ENCODE results near the gene KRT86. TPM values are rescaled to one million over a fixed set of nuclear protein-coding genes. Genes with fewer than 3 reads are reported as not detected.

KRT86 gene
- total RNA-seq, 8 experiments from 2014 or later: 0.14 to 0.59 (median 0.33) TPM; not detected in 4

DNA sequence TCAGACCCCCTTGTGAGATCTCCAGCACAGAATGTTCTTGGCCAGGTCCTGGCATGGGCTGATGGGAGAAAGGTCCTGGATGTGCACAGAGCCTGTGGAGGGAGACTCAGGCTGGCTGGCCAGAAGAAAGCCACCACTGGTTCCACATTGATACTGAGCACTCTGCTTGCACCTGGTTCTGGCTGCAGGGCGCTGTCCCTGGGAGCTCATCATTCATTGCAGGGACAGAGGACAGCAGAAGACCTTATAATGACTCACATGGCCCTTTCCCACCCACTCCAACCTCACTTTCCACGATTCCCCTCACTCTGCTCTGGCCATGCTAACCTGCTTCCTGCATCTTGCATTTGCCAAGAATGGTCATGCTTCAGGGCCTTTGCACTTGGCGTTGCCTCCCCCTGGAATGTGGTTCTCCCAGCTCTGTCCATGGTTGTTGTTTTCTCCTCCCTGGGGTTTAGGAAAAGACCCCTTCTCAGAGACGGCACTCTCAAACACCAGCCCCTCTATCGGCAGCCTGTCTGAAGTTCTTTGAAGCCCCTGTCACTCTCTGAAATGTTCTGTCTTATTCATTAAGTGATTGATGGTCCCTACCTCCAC lies 31.1 kb upstream of the KRT86 start:
- no peak overlapping the region for H3K27ac ChIP-seq
- no peaks in the 10 kb centered on the region for H3K4me1 ChIP-seq (replicated peaks in 1 of 2)
- in situ Hi-C loops (cut with MboI; ENCODE audit: low pct_unique_long_range_greater_than_20kb in 2 of 9, low sequenced_read_pairs in 9 of 9, unreplicated experiment in 9 of 9): no loop called here
- WGBS, 10 experiments: 10 to 80% (median 44%) methylated on average over 1 to 5 of the region's 5 CpGs; no CpG with 5 or more reads in 4 of the 10 experiments
- no peak overlapping the region for H3K4me3 ChIP-seq
- peak in 3 of 8 experiments; percentile 19 to 46 (median 19) for ATAC-seq (replicated peaks in 6 of 8)

DNA sequence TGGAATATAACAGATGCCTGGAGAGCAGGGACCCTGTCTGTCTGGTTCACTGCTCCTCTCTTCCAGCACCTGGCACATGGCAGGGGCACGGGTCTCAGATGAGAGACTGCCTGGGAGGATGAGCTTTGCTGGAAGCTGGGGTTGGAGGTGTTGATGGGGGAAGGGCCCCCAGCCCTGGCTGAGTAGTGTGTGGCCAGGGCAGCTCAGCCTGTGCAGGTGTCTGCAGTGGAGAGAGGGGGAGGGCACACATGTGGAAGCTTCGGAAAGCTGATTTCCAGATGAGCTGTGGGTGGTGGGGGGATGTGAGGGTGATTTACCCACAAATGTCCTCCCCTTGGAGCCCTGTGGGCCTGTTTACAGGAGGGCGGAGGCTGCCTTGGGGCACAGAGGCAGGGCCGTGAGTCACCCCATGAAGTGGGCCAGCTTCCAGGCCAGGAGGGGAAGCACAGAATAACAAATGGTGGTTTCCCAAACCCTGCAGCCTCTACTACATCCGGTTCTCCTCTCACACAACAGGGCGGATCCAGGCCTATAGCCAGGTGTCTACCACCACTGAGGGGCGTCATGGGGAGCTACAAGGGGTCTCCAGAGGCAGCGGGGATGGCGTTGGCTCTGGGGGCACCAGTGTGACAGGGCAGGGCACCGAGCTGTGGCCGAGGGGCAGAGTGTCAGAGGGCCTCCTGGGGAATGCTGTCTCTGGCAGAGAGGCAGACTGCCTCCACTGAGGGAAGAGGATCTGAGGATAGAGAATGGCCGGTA lies 30.4 kb upstream of the KRT86 start:
- no peak overlapping the region for H3K4me3 ChIP-seq
- H3K4me1 ChIP-seq (replicated peaks in 1 of 2): no peaks in the 10 kb centered on the region
- WGBS, 10 experiments: 0% methylated on average over 1 of the region's 12 CpGs; no CpG with 5 or more reads in 9 of the 10 experiments
- ATAC-seq (replicated peaks in 6 of 8): peak; percentile 18 to 96 (median 38)
- in situ Hi-C loops (cut with MboI; ENCODE audit: low pct_unique_long_range_greater_than_20kb in 2 of 9, low sequenced_read_pairs in 9 of 9, unreplicated experiment in 9 of 9): no loop called here
- no peak overlapping the region for H3K27ac ChIP-seq

DNA sequence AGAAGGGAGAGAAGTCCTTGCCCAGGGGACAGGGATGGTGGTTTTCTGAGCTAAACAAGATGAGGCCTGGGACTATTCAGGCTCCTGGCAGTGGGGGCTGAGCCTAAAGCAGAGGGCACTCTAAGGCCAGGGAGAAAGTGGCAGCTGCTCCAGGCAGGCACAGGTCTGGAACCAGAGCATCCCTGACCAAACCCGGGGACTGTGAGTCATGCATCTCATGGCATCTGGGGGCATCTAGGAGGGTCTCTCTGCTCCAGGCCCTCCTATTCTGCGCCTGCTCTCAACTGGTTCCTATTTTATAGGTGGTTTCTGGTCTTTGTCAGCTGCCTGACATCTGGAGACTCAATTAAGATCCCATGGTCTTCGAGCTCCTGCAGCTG lies 29.8 kb upstream of the KRT86 start:
- no peak for ATAC-seq (replicated peaks in 6 of 8)
- WGBS, 10 experiments: no CpG with 5 or more reads among the region's 3 CpGs
- in situ Hi-C loops (cut with MboI; ENCODE audit: low pct_unique_long_range_greater_than_20kb in 2 of 9, low sequenced_read_pairs in 9 of 9, unreplicated experiment in 9 of 9): no loop called here
- Histone ChIP-seq H3K27ac (no peak overlapping the region), H3K4me3 (no peak overlapping the region), H3K4me1 (replicated peaks in 1 of 2) (no peaks in the 10 kb centered on the region)

DNA sequence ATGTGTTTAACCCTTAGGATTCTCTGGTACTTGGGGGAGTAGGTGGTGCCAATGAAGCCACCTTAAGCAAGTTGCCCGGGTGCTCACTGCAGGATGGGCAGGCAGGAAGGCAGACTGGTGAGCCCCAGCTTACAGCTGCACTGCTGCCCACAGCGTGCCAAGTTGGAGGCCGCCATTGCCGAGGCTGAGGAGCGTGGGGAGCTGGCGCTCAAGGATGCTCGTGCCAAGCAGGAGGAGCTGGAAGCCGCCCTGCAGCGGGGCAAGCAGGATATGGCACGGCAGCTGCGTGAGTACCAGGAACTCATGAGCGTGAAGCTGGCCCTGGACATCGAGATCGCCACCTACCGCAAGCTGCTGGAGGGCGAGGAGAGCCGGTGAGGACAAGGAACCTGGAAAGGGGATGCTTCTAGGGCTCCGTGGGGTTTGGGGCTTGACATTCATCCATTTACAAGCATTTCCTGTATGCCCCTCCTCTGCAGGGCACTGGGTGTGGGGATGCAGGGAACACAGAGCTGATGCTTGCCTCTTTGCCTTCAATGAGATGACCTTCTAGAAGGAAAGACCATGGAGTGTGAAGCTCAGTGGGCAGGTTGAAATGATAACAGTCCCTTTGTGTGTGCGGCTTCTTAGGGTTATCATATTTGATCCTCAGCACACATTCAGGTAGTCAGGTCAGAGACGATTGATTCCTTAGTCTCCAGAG lies 29.0 kb upstream of the KRT86 start:
- H3K27ac ChIP-seq: no peak overlapping the region
- in situ Hi-C loops (cut with MboI; ENCODE audit: low pct_unique_long_range_greater_than_20kb in 2 of 9, low sequenced_read_pairs in 9 of 9, unreplicated experiment in 9 of 9): no loop called here
- no peak for ATAC-seq (replicated peaks in 6 of 8)
- no peaks in the 10 kb centered on the region for H3K4me1 ChIP-seq (replicated peaks in 1 of 2)
- no peak overlapping the region for H3K4me3 ChIP-seq
- WGBS, 10 experiments: 80 to 100% (median 90%) methylated on average over 1 to 8 of the region's 20 CpGs; no CpG with 5 or more reads in 3 of the 10 experiments

DNA sequence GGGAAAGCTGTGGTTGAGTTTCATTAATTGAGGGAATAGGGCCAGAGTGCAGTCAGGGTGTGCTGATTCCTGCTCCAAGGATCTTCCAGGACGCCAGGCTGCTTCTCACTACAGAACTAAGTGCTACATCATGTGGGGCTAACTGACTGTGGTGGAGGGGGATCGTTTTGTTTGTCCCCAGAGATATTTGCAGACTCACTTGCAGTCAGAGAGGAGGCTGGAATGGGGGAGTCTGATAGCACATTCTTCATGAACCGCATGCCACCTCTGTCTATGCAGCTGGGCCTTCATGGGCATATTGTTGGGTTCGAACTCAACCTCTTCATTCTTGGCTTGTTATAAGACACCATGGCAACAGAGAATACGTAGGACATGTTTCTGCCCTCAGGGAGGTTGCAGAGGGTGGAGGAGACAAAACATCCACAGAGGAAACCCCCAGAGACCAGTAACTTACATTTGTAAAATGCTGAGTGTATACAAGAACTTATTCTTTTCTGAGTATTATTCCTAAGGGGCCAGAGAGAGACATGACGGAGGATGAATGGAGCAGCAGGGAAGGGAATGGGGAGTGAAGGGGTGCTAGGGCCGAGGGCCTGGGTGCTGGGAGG lies 28.4 kb upstream of the KRT86 start:
- no peaks in the 10 kb centered on the region for H3K4me1 ChIP-seq (replicated peaks in 1 of 2)
- in situ Hi-C loops (cut with MboI; ENCODE audit: low pct_unique_long_range_greater_than_20kb in 2 of 9, low sequenced_read_pairs in 9 of 9, unreplicated experiment in 9 of 9): no loop called here
- no peak overlapping the region for H3K27ac ChIP-seq
- 40 to 90% (median 57%) methylated on average over 1 to 5 of the region's 7 CpGs; no CpG with 5 or more reads in 1 of the 10 experiments for WGBS, 10 experiments
- peak in 2 of 8 experiments; percentile 4 for ATAC-seq (replicated peaks in 6 of 8)
- no peak overlapping the region for H3K4me3 ChIP-seq

DNA sequence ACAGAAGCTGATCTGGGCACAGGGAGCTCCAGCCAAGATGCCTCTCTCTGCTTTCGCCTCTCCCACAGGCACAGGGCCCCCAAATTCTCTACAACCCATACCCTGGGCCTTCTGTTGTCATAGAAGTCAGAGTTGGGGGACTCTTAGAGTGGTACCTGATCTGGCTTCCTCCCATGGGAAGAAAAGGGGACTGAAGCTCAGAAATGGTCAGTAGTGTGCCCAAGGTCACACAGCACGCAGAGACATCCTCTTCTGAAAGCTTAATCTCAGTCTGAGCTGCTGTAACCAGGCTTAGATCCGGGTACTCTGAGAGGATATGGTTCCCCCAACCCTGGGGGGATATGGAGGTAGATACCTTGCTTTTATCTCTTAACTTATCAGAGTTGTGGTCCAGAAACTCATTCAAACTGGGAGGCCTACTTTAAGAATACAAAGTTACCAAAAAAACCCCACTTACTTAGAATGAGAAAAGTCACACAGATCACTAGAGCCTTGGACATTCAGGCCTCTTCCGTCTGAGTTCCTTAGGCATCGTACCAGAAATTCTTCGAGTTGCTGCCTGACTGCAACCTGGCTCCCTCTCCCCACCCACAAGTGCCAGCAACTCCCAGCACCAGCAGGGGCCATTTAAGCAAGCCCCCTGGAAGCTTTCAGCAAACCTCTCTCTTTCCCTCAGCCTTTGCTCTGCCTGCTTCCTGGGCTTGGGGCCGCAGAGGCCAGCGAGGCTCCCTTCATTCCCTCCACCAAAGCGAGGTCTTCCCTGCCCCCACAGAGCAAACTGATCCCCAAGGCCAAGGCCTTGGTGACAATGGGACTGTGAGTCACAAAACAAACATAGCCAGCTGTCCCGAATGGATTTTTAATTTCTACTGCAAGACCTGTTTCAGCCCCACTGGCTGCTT lies 27.5 kb upstream of the KRT86 start:
- in situ Hi-C loops (cut with MboI; ENCODE audit: low pct_unique_long_range_greater_than_20kb in 2 of 9, low sequenced_read_pairs in 9 of 9, unreplicated experiment in 9 of 9): no loop called here

DNA sequence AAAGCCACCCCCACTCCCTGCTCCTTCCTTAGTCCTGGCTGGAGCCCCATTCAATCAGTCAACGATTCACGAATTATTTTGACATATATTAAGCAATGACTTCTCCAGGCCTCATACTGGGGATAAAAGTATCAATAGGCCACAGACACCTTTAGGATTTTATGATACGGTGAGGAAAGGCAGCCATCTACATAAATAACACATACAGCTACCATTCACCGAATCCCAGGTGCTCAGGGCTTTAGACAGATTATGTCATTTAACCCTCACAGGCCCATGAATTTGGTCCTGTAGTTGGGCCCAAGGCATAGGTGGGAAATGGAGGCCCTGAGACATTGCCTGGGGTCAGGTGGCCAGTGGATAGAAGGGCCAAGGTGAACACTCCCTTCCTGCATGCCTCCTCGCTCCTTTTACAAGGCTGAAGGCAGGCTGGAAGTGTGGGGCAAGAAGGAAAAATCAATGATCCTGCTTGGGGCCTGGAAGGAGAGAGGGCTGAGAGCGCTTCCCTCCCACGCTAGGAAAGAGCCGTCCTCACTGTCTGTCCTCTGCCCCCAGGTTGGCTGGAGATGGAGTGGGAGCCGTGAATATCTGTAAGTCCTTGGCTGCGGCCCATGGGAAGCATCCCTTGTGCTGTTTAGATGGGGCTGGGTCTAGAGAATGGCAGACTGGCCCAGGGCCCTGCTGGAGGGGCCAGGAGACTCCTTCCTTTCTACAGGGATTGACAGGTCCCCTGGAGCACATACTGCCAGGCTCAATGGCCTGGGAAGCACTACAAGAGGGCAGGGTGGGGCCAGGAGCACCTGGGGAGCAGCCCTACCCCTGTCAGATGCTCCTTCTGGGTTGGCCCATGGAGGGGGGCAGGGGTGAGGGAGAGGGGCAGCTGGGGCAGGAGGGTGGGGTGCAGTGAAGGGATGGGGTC lies 26.6 kb upstream of the KRT86 start:
- 18 to 100% (median 60%) methylated on average over 1 to 10 of the region's 10 CpGs; no CpG with 5 or more reads in 2 of the 10 experiments for WGBS, 10 experiments
- in situ Hi-C loops (cut with MboI; ENCODE audit: low pct_unique_long_range_greater_than_20kb in 2 of 9, low sequenced_read_pairs in 9 of 9, unreplicated experiment in 9 of 9): no loop called here
- Histone ChIP-seq H3K4me3 (no peak overlapping the region), H3K27ac (no peak overlapping the region), H3K4me1 (replicated peaks in 1 of 2) (no peaks in the 10 kb centered on the region)
- peak in 1 of 8 experiments; percentile 3 for ATAC-seq (replicated peaks in 6 of 8)

More for the DNA sequence above, 27.5 kb upstream of the KRT86 start:
- H3K27ac ChIP-seq: no peak overlapping the region
- ATAC-seq (replicated peaks in 6 of 8): peak in 5 of 8 experiments; percentile 50 to 76 (median 69)
- WGBS, 10 experiments: 0 to 67% (median 29%) methylated on average over 1 to 7 of the region's 10 CpGs; no CpG with 5 or more reads in 1 of the 10 experiments
- H3K4me1 ChIP-seq (replicated peaks in 1 of 2): no peaks in the 10 kb centered on the region
- H3K4me3 ChIP-seq: no peak overlapping the region

DNA sequence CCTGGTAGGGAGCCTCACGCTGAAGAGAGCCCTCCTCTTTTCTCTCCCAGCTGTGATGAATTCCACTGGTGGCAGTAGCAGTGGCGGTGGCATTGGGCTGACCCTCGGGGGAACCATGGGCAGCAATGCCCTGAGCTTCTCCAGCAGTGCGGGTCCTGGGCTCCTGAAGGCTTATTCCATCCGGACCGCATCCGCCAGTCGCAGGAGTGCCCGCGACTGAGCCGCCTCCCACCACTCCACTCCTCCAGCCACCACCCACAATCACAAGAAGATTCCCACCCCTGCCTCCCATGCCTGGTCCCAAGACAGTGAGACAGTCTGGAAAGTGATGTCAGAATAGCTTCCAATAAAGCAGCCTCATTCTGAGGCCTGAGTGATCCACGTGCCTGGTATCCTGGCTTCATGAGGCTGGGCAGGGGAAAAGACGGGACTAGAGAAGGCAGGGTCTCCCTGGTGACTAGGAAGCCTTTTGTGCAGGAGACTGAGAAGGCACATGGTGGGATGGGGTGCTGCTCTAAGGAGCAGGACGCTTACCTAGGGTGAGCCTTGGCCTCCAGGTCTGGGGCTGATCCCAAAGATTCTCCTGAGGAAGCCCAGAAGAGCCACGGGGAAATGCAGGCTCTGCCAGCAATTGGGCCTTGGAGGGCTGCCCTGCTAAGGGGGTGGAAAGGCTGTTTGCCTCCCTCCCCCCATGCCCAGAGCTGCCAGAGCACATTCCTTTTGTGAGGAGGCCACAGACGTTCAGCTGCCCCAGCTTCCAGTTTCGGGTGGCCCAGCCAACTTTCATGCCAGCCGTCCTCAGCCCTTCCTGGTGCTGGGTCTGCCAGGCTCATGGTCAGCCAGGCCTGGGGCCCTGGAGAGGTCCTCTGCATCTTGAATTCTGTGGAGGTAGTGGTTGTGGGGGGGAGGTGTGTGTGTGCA lies 25.6 kb upstream of the KRT86 start:
- Histone ChIP-seq H3K4me1 (replicated peaks in 1 of 2) (no peaks in the 10 kb centered on the region), H3K27ac (no peak overlapping the region), H3K4me3 (no peak overlapping the region)
- in situ Hi-C loops (cut with MboI; ENCODE audit: low pct_unique_long_range_greater_than_20kb in 2 of 9, low sequenced_read_pairs in 9 of 9, unreplicated experiment in 9 of 9): no loop called here
- ATAC-seq (replicated peaks in 6 of 8): peak in 4 of 8 experiments; percentile 19 to 61 (median 41)
- WGBS, 10 experiments: 20 to 100% (median 75%) methylated on average over 1 to 7 of the region's 18 CpGs; no CpG with 5 or more reads in 5 of the 10 experiments

DNA sequence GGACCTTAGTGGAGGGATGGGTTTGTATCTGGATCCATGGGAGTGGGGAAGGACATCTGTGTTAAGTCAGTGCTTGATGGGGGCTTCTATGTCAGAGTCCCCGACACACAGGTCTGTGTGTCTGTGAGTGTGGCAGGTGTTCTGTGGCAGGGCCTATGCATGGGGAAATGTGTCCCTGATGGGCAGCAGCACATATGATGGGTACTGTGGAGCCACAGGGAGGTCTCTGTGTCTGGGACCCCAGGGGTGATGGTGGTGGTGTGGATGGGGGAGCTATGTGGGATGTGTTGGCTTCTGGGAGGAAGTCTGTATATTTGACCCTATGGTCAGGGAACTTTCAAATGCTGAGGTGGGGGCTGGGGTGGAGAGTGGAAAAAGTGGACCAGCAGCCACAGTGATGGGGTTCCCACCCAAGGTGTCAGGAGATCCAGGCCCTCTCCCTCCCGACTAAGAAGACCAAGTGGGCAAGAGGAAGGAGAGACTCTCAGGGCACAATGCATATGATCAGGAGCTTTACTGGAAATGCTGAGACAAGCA lies 24.9 kb upstream of the KRT86 start:
- no peak overlapping the region for H3K27ac ChIP-seq
- H3K4me1 ChIP-seq (replicated peaks in 1 of 2): no peaks in the 10 kb centered on the region
- in situ Hi-C loops (cut with MboI; ENCODE audit: low pct_unique_long_range_greater_than_20kb in 2 of 9, low sequenced_read_pairs in 9 of 9, unreplicated experiment in 9 of 9): no loop called here
- no peak overlapping the region for H3K4me3 ChIP-seq
- WGBS, 10 experiments: 60 to 80% methylated on average over 1 of the region's 2 CpGs; no CpG with 5 or more reads in 8 of the 10 experiments
- no peak for ATAC-seq (replicated peaks in 6 of 8)

DNA sequence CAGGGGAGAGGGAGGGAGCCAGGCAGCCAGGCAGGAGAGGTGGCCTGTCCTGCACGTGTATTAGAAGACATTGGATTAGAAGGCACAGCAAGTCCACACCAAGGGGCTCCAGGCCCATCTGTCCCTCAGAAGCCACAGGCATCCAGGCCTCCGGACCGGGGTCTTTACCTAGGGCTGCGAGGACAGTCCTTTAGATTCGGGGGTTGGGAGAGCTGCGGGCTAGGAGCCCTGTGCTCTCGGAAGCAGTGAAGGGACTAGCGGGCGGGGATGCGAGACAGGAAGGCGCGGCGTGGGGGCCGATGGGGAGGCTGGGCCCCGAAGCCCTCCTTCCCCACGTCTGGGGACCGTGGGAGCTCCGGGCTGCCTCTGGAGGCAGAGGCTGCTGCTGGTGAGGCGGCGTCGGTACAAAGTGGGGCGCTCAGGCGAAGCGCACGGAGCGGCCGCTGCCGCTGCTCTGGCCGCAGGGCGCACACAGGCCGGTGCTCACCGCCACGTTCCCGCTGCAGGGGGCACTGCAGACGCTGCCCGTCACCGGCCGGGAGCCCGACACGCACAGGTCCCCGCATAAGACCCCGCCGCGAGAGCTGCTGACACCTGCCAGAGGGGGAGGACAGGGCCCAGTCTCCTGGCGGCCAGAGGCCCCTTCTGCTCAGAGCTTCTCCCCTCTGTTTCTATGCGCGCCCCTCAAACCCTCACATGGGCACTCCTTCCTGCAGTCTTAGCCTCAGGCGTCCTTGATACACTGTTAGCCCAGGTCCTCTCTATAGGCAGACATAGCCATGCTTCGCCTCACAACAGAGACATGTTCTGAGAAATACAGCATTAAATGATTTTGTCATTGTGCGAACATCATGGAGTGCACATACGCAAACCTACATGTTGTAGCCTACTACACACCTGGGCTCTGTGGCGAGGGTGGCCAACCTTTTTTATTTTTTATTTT lies 24.1 kb upstream of the KRT86 start:
- ATAC-seq (replicated peaks in 6 of 8): peak in 2 of 8 experiments; percentile 21 to 35

More for the DNA sequence above, 24.1 kb upstream of the KRT86 start:
- no peak overlapping the region for H3K4me3 ChIP-seq
- H3K27ac ChIP-seq: no peak overlapping the region
- H3K4me1 ChIP-seq (replicated peaks in 1 of 2): no peaks in the 10 kb centered on the region
- WGBS, 10 experiments: 12 to 100% (median 50%) methylated on average over 1 to 13 of the region's 52 CpGs; no CpG with 5 or more reads in 3 of the 10 experiments
- in situ Hi-C loops (cut with MboI; ENCODE audit: low pct_unique_long_range_greater_than_20kb in 2 of 9, low sequenced_read_pairs in 9 of 9, unreplicated experiment in 9 of 9): no loop called here

Measured in motor neuron (in vitro differentiated cells).